ENCODE data around the gene BOC.

The BOC gene

GRCh38 chr3:113283306-113283705 is 71.9 kb downstream of the BOC start:
- Histone ChIP-seq H3K4me3 (ENCODE audit: low read length in 2 of 2) (no peak overlapping the region), H3K4me1 (ENCODE audit: control insufficient read depth in 2 of 2, insufficient read depth in 2 of 2, low read length in 2 of 2) (no peaks in the 10 kb centered on the region), H3K27me3 (ENCODE audit: control insufficient read depth in 2 of 2, insufficient read depth in 2 of 2, low read length in 2 of 2) (no peaks in the 10 kb centered on the region), H3K27ac (ENCODE audit: low read depth in 2 of 2, low read length in 2 of 2) (no peak overlapping the region), H3K9ac (ENCODE audit: low read depth in 1 of 2, low read length in 2 of 2) (no peak overlapping the region), H3K36me3 (ENCODE audit: control insufficient read depth in 2 of 2, insufficient read depth in 2 of 2, low read length in 2 of 2) (no peaks in the 10 kb centered on the region), H3K9me3 (ENCODE audit: control insufficient read depth in 2 of 2, low read length in 2 of 2) (no peaks in the 10 kb centered on the region)

- H3K36me3 ChIP-seq (ENCODE audit: control insufficient read depth in 2 of 2, insufficient read depth in 2 of 2, low read length in 2 of 2): no peaks in the 10 kb centered on the region
- no peak overlapping the region for H3K4me3 ChIP-seq (ENCODE audit: low read length in 2 of 2)
- no peaks in the 10 kb centered on the region for H3K27me3 ChIP-seq (ENCODE audit: control insufficient read depth in 2 of 2, insufficient read depth in 2 of 2, low read length in 2 of 2)
- no peak overlapping the region for H3K27ac ChIP-seq (ENCODE audit: low read depth in 2 of 2, low read length in 2 of 2)
- no peaks in the 10 kb centered on the region for H3K9me3 ChIP-seq (ENCODE audit: control insufficient read depth in 2 of 2, low read length in 2 of 2)
- H3K4me1 ChIP-seq (ENCODE audit: control insufficient read depth in 2 of 2, insufficient read depth in 2 of 2, low read length in 2 of 2): no peaks in the 10 kb centered on the region
- H3K9ac ChIP-seq (ENCODE audit: low read depth in 1 of 2, low read length in 2 of 2): no peak overlapping the region
Observed at GRCh38 chr3:113284453-113285050, 73.2 kb downstream of the BOC start.

- Histone ChIP-seq H3K4me1 (ENCODE audit: control insufficient read depth in 2 of 2, insufficient read depth in 2 of 2, low read length in 2 of 2) (no peaks in the 10 kb centered on the region), H3K9ac (ENCODE audit: low read depth in 1 of 2, low read length in 2 of 2) (no peak overlapping the region), H3K27me3 (ENCODE audit: control insufficient read depth in 2 of 2, insufficient read depth in 2 of 2, low read length in 2 of 2) (no peaks in the 10 kb centered on the region), H3K27ac (ENCODE audit: low read depth in 2 of 2, low read length in 2 of 2) (no peak overlapping the region), H3K9me3 (ENCODE audit: control insufficient read depth in 2 of 2, low read length in 2 of 2) (no peaks in the 10 kb centered on the region), H3K36me3 (ENCODE audit: control insufficient read depth in 2 of 2, insufficient read depth in 2 of 2, low read length in 2 of 2) (no peaks in the 10 kb centered on the region), H3K4me3 (ENCODE audit: low read length in 2 of 2) (no peak overlapping the region)
Observed at GRCh38 chr3:113285226-113285625, 73.9 kb downstream of the BOC start.

GRCh38 chr3:113285741-113286140 is 74.4 kb downstream of the BOC start:
- H3K4me1 ChIP-seq (ENCODE audit: control insufficient read depth in 2 of 2, insufficient read depth in 2 of 2, low read length in 2 of 2): no peaks in the 10 kb centered on the region
- no peaks in the 10 kb centered on the region for H3K27me3 ChIP-seq (ENCODE audit: control insufficient read depth in 2 of 2, insufficient read depth in 2 of 2, low read length in 2 of 2)
- no peak overlapping the region for H3K27ac ChIP-seq (ENCODE audit: low read depth in 2 of 2, low read length in 2 of 2)
- H3K36me3 ChIP-seq (ENCODE audit: control insufficient read depth in 2 of 2, insufficient read depth in 2 of 2, low read length in 2 of 2): no peaks in the 10 kb centered on the region
- no peak overlapping the region for H3K4me3 ChIP-seq (ENCODE audit: low read length in 2 of 2)
- no peaks in the 10 kb centered on the region for H3K9me3 ChIP-seq (ENCODE audit: control insufficient read depth in 2 of 2, low read length in 2 of 2)
- no peak overlapping the region for H3K9ac ChIP-seq (ENCODE audit: low read depth in 1 of 2, low read length in 2 of 2)

- H3K27me3 ChIP-seq (ENCODE audit: control insufficient read depth in 2 of 2, insufficient read depth in 2 of 2, low read length in 2 of 2): no peaks in the 10 kb centered on the region
- no peak overlapping the region for H3K9ac ChIP-seq (ENCODE audit: low read depth in 1 of 2, low read length in 2 of 2)
- no peak overlapping the region for H3K27ac ChIP-seq (ENCODE audit: low read depth in 2 of 2, low read length in 2 of 2)
- H3K9me3 ChIP-seq (ENCODE audit: control insufficient read depth in 2 of 2, low read length in 2 of 2): no peaks in the 10 kb centered on the region
- no peaks in the 10 kb centered on the region for H3K4me1 ChIP-seq (ENCODE audit: control insufficient read depth in 2 of 2, insufficient read depth in 2 of 2, low read length in 2 of 2)
- no peaks in the 10 kb centered on the region for H3K36me3 ChIP-seq (ENCODE audit: control insufficient read depth in 2 of 2, insufficient read depth in 2 of 2, low read length in 2 of 2)
- no peak overlapping the region for H3K4me3 ChIP-seq (ENCODE audit: low read length in 2 of 2)
Observed at GRCh38 chr3:113286524-113286923, 75.2 kb downstream of the BOC start.

- Histone ChIP-seq H3K36me3 (ENCODE audit: control insufficient read depth in 2 of 2, insufficient read depth in 2 of 2, low read length in 2 of 2) (no peaks in the 10 kb centered on the region), H3K27ac (ENCODE audit: low read depth in 2 of 2, low read length in 2 of 2) (no peak overlapping the region), H3K27me3 (ENCODE audit: control insufficient read depth in 2 of 2, insufficient read depth in 2 of 2, low read length in 2 of 2) (no peaks in the 10 kb centered on the region), H3K9ac (ENCODE audit: low read depth in 1 of 2, low read length in 2 of 2) (no peak overlapping the region), H3K4me1 (ENCODE audit: control insufficient read depth in 2 of 2, insufficient read depth in 2 of 2, low read length in 2 of 2) (no peaks in the 10 kb centered on the region), H3K9me3 (ENCODE audit: control insufficient read depth in 2 of 2, low read length in 2 of 2) (no peaks in the 10 kb centered on the region), H3K4me3 (ENCODE audit: low read length in 2 of 2) (no peak overlapping the region)
Observed at GRCh38 chr3:113287111-113287802, 75.9 kb downstream of the BOC start.

- H3K4me3 ChIP-seq (ENCODE audit: low read length in 2 of 2): no peak overlapping the region
- H3K9ac ChIP-seq (ENCODE audit: low read depth in 1 of 2, low read length in 2 of 2): no peak overlapping the region
- H3K27me3 ChIP-seq (ENCODE audit: control insufficient read depth in 2 of 2, insufficient read depth in 2 of 2, low read length in 2 of 2): no peaks in the 10 kb centered on the region
- H3K9me3 ChIP-seq (ENCODE audit: control insufficient read depth in 2 of 2, low read length in 2 of 2): no peaks in the 10 kb centered on the region
- no peaks in the 10 kb centered on the region for H3K36me3 ChIP-seq (ENCODE audit: control insufficient read depth in 2 of 2, insufficient read depth in 2 of 2, low read length in 2 of 2)
- H3K4me1 ChIP-seq (ENCODE audit: control insufficient read depth in 2 of 2, insufficient read depth in 2 of 2, low read length in 2 of 2): no peaks in the 10 kb centered on the region
- H3K27ac ChIP-seq (ENCODE audit: low read depth in 2 of 2, low read length in 2 of 2): no peak overlapping the region
Observed at GRCh38 chr3:113287803-113288648, 76.7 kb downstream of the BOC start.

GRCh38 chr3:113288881-113289280 is 77.5 kb downstream of the BOC start:
- Histone ChIP-seq H3K9me3 (ENCODE audit: control insufficient read depth in 2 of 2, low read length in 2 of 2) (no peaks in the 10 kb centered on the region), H3K27ac (ENCODE audit: low read depth in 2 of 2, low read length in 2 of 2) (no peak overlapping the region), H3K4me1 (ENCODE audit: control insufficient read depth in 2 of 2, insufficient read depth in 2 of 2, low read length in 2 of 2) (no peaks in the 10 kb centered on the region)

GRCh38 chr3:113291572-113291971 is 80.2 kb downstream of the BOC start:
- Histone ChIP-seq H3K27ac (ENCODE audit: low read depth in 2 of 2, low read length in 2 of 2) (no peak overlapping the region), H3K27me3 (ENCODE audit: control insufficient read depth in 2 of 2, insufficient read depth in 2 of 2, low read length in 2 of 2) (no peaks in the 10 kb centered on the region), H3K9me3 (ENCODE audit: control insufficient read depth in 2 of 2, low read length in 2 of 2) (no peaks in the 10 kb centered on the region), H3K4me1 (ENCODE audit: control insufficient read depth in 2 of 2, insufficient read depth in 2 of 2, low read length in 2 of 2) (no peaks in the 10 kb centered on the region), H3K9ac (ENCODE audit: low read depth in 1 of 2, low read length in 2 of 2) (no peak overlapping the region), H3K4me3 (ENCODE audit: low read length in 2 of 2) (no peak overlapping the region), H3K36me3 (ENCODE audit: control insufficient read depth in 2 of 2, insufficient read depth in 2 of 2, low read length in 2 of 2) (no peaks in the 10 kb centered on the region)

More at GRCh38 chr3:113288881-113289280, 77.5 kb downstream of the BOC start:
- Histone ChIP-seq H3K9ac (ENCODE audit: low read depth in 1 of 2, low read length in 2 of 2) (no peak overlapping the region), H3K27me3 (ENCODE audit: control insufficient read depth in 2 of 2, insufficient read depth in 2 of 2, low read length in 2 of 2) (no peaks in the 10 kb centered on the region), H3K36me3 (ENCODE audit: control insufficient read depth in 2 of 2, insufficient read depth in 2 of 2, low read length in 2 of 2) (no peaks in the 10 kb centered on the region), H3K4me3 (ENCODE audit: low read length in 2 of 2) (no peak overlapping the region)

- Histone ChIP-seq H3K27me3 (ENCODE audit: control insufficient read depth in 2 of 2, insufficient read depth in 2 of 2, low read length in 2 of 2) (no peaks in the 10 kb centered on the region), H3K4me1 (ENCODE audit: control insufficient read depth in 2 of 2, insufficient read depth in 2 of 2, low read length in 2 of 2) (no peaks in the 10 kb centered on the region), H3K36me3 (ENCODE audit: control insufficient read depth in 2 of 2, insufficient read depth in 2 of 2, low read length in 2 of 2) (no peaks in the 10 kb centered on the region), H3K27ac (ENCODE audit: low read depth in 2 of 2, low read length in 2 of 2) (no peak overlapping the region), H3K9ac (ENCODE audit: low read depth in 1 of 2, low read length in 2 of 2) (no peak overlapping the region), H3K9me3 (ENCODE audit: control insufficient read depth in 2 of 2, low read length in 2 of 2) (no peaks in the 10 kb centered on the region), H3K4me3 (ENCODE audit: low read length in 2 of 2) (no peak overlapping the region)
Observed at GRCh38 chr3:113292933-113293332, 81.6 kb downstream of the BOC start.

All from mucosa of rectum (tissue), 2 donors.